SJSA1 (cell line): Measurements from ENCODE around the gene SCN2B. TPM values are rescaled to one million over a fixed set of nuclear protein-coding genes. Genes with fewer than 3 reads are reported as not detected.

Source experiments
- DNase-seq, 2 experiments: peaks; one replicate each; pipeline ENCODE4 v3.0.0-alpha.2; 2015 to 2020; ENCODE audit warnings: low spot score in 2 of 2, low read depth in 1 of 2
- H3K27ac ChIP-seq: fragments of 250-450 bp; sonication (Bioruptor Pico); 2 replicates; pipeline ENCODE4 v1.5.1; 2020; ENCODE audit warnings: mild to moderate bottlenecking, moderate library complexity
- H3K27me3 ChIP-seq: fragments of 250-450 bp; sonication (Bioruptor Pico); replicated peaks from 2 replicates; pipeline ENCODE4 v1.5.1; 2020; ENCODE audit warnings: mild to moderate bottlenecking, moderate library complexity
- H3K36me3 ChIP-seq: fragments of 250-450 bp; sonication (Bioruptor Pico); 2 replicates; pipeline ENCODE4 v1.5.1; 2020; ENCODE audit warnings: mild to moderate bottlenecking
- H3K4me1 ChIP-seq: fragments of 250-450 bp; sonication (Bioruptor Pico); replicated peaks from 2 replicates; pipeline ENCODE4 v1.6.1; 2021; ENCODE audit warnings: mild to moderate bottlenecking
- H3K4me3 ChIP-seq: fragments of 250-450 bp; sonication (Bioruptor Pico); 2 replicates; pipeline ENCODE4 v1.5.1; 2020; ENCODE audit warnings: mild to moderate bottlenecking
- H3K9me3 ChIP-seq: fragments of 250-450 bp; sonication (Bioruptor Pico); replicated peaks from 2 replicates; pipeline ENCODE4 v1.5.1; 2020; ENCODE audit warnings: mild to moderate bottlenecking
- total RNA-seq: library from RNA; depleted of rRNA; stranded (reverse); fragments of >200 nt; shearing (Covaris generic); gene quantifications from 2 replicates; pipeline ENCODE4 v1.2.3, GENCODE V29; 2014

SCN2B gene
- total RNA-seq, 1 experiment from 2014 or later: not detected

- H3K9me3 ChIP-seq: no peaks in the 10 kb centered on the region
- H3K4me1 ChIP-seq: no peaks in the 10 kb centered on the region
- no peak overlapping the region for H3K4me3 ChIP-seq
- no peak for DNase-seq
- no peaks in the 10 kb centered on the region for H3K36me3 ChIP-seq
- no peak overlapping the region for H3K27ac ChIP-seq
- no peaks in the 10 kb centered on the region for H3K27me3 ChIP-seq
These were observed 37.3 kb upstream of the SCN2B start for GRCh38 chr11:118213781-118214180.

- H3K4me3 ChIP-seq: no peak overlapping the region
- H3K4me1 ChIP-seq: no peaks in the 10 kb centered on the region
- no peak overlapping the region for H3K27ac ChIP-seq
- no peaks in the 10 kb centered on the region for H3K9me3 ChIP-seq
- no peaks in the 10 kb centered on the region for H3K27me3 ChIP-seq
- H3K36me3 ChIP-seq: no peaks in the 10 kb centered on the region
- no peak for DNase-seq
These were observed 36.8 kb upstream of the SCN2B start for GRCh38 chr11:118213201-118213600.

GRCh38 chr11:118212781-118213191, 36.3 kb upstream of the SCN2B start:
- no peak overlapping the region for H3K4me3 ChIP-seq
- DNase-seq: no peak
- no peak overlapping the region for H3K27ac ChIP-seq
- no peaks in the 10 kb centered on the region for H3K4me1 ChIP-seq
- H3K9me3 ChIP-seq: no peaks in the 10 kb centered on the region
- H3K27me3 ChIP-seq: no peaks in the 10 kb centered on the region
- H3K36me3 ChIP-seq: no peaks in the 10 kb centered on the region

- no peak overlapping the region for H3K27ac ChIP-seq
- DNase-seq: no peak
- no peaks in the 10 kb centered on the region for H3K27me3 ChIP-seq
- no peak overlapping the region for H3K4me3 ChIP-seq
- no peaks in the 10 kb centered on the region for H3K4me1 ChIP-seq
- H3K36me3 ChIP-seq: no peaks in the 10 kb centered on the region
- no peaks in the 10 kb centered on the region for H3K9me3 ChIP-seq
These were observed 35.8 kb upstream of the SCN2B start for GRCh38 chr11:118212131-118212725.

GRCh38 chr11:118211006-118211405, 34.6 kb upstream of the SCN2B start:
- DNase-seq: peak in 1 of 2 experiments; percentile 1
- Histone ChIP-seq H3K27ac (no peak overlapping the region), H3K4me3 (no peak overlapping the region), H3K36me3 (no peaks in the 10 kb centered on the region), H3K9me3 (no peaks in the 10 kb centered on the region), H3K4me1 (no peaks in the 10 kb centered on the region), H3K27me3 (no peaks in the 10 kb centered on the region; the same call in 1 of the 2 replicates)

GRCh38 chr11:118210323-118210722, 33.9 kb upstream of the SCN2B start:
- Histone ChIP-seq H3K27me3 (no peaks in the 10 kb centered on the region; the same call in 1 of the 2 replicates), H3K4me1 (no peaks in the 10 kb centered on the region)

GRCh38 chr11:118209033-118209432, 32.6 kb upstream of the SCN2B start:
- Histone ChIP-seq H3K27ac (no peak overlapping the region), H3K27me3 (no peaks in the 10 kb centered on the region; the same call in 1 of the 2 replicates), H3K4me1 (no peaks in the 10 kb centered on the region), H3K9me3 (no peaks in the 10 kb centered on the region), H3K36me3 (no peaks in the 10 kb centered on the region), H3K4me3 (no peak overlapping the region)
- DNase-seq: no peak

More at GRCh38 chr11:118210323-118210722, 33.9 kb upstream of the SCN2B start:
- Histone ChIP-seq H3K9me3 (no peaks in the 10 kb centered on the region), H3K36me3 (no peaks in the 10 kb centered on the region), H3K27ac (no peak overlapping the region), H3K4me3 (no peak overlapping the region)
- DNase-seq: no peak

- Histone ChIP-seq H3K4me3 (no peak overlapping the region), H3K9me3 (no peaks in the 10 kb centered on the region), H3K36me3 (no peaks in the 10 kb centered on the region), H3K27ac (no peak overlapping the region), H3K4me1 (no peaks in the 10 kb centered on the region), H3K27me3 (no peaks in the 10 kb centered on the region; the same call in 1 of the 2 replicates)
- DNase-seq: no peak
These were observed 30.6 kb upstream of the SCN2B start for GRCh38 chr11:118207079-118207478.

- DNase-seq: no peak
- Histone ChIP-seq H3K4me3 (no peak overlapping the region), H3K27ac (no peak overlapping the region), H3K36me3 (no peaks in the 10 kb centered on the region), H3K4me1 (no peaks in the 10 kb centered on the region), H3K9me3 (no peaks in the 10 kb centered on the region), H3K27me3 (no peaks in the 10 kb centered on the region; the same call in 1 of the 2 replicates)
These were observed 30.1 kb upstream of the SCN2B start for GRCh38 chr11:118206391-118207031.

GRCh38 chr11:118205606-118206378, 29.4 kb upstream of the SCN2B start:
- Histone ChIP-seq H3K27me3 (no peaks in the 10 kb centered on the region; the same call in 1 of the 2 replicates), H3K9me3 (no peaks in the 10 kb centered on the region), H3K27ac (no peak overlapping the region), H3K36me3 (no peaks in the 10 kb centered on the region), H3K4me3 (no peak overlapping the region), H3K4me1 (no peaks in the 10 kb centered on the region)
- no peak for DNase-seq

GRCh38 chr11:118202599-118203422, 26.4 kb upstream of the SCN2B start:
- Histone ChIP-seq H3K27me3 (no peaks in the 10 kb centered on the region; the same call in 1 of the 2 replicates), H3K9me3 (no peaks in the 10 kb centered on the region), H3K4me1 (no peaks in the 10 kb centered on the region), H3K36me3 (no peaks in the 10 kb centered on the region), H3K4me3 (no peak overlapping the region), H3K27ac (no peak overlapping the region)
- DNase-seq: no peak

GRCh38 chr11:118201966-118202365, 25.5 kb upstream of the SCN2B start:
- H3K27ac ChIP-seq: no peak overlapping the region
- no peaks in the 10 kb centered on the region for H3K4me1 ChIP-seq
- no peak for DNase-seq
- H3K36me3 ChIP-seq: no peaks in the 10 kb centered on the region
- H3K9me3 ChIP-seq: no peaks in the 10 kb centered on the region
- H3K27me3 ChIP-seq: no peaks in the 10 kb centered on the region; the same call in 1 of the 2 replicates
- no peak overlapping the region for H3K4me3 ChIP-seq

GRCh38 chr11:118200901-118201680, 24.7 kb upstream of the SCN2B start:
- Histone ChIP-seq H3K27me3 (no peaks in the 10 kb centered on the region), H3K4me1 (no peaks in the 10 kb centered on the region), H3K36me3 (no peaks in the 10 kb centered on the region), H3K9me3 (no peaks in the 10 kb centered on the region), H3K4me3 (no peak overlapping the region), H3K27ac (no peak overlapping the region)
- DNase-seq: no peak
